A673 (cell line): Measurements from ENCODE around the gene CARM1. TPM values are rescaled to one million over a fixed set of nuclear protein-coding genes. Genes with fewer than 3 reads are reported as not detected.

Source experiments
- BruUV-seq: library from RNA; stranded (reverse); fragments of 400-500 nt; replicated peaks from 2 replicates; lab custom pipeline; 2021; lab: Mats Ljungman, UMichigan
- CTCF ChIA-PET: fragments of 300-600 bp; sonication (Branson Sonifier 250); formaldehyde crosslinking; loops from one replicate; lab custom pipeline; 2022; ENCODE audit warnings: antibody characterized with exemption; lab: Charles Lee
- POLR2A ChIA-PET: fragments of 300-600 bp; sonication (Branson Sonifier 250); formaldehyde crosslinking; loops from one replicate; lab custom pipeline; 2022; ENCODE audit warnings: antibody characterized with exemption; ENCODE audit not compliant: low non-redundant PET; lab: Charles Lee
- DNase-seq: peaks from one replicate; pipeline ENCODE4 v3.0.0-alpha.2; 2015; ENCODE audit warnings: low spot score
- H3K27ac ChIP-seq: fragments of 200-600 bp; sonication (generic); 2 replicates; pipeline ENCODE4 v1.5.1; 2016; ENCODE audit warnings: mixed run types, low read depth, mild to moderate bottlenecking, mixed read lengths, antibody characterized with exemption, low read length; ENCODE audit not compliant: poor library complexity, severe bottlenecking
- H3K27me3 ChIP-seq: fragments of 200-600 bp; sonication (generic); replicated peaks from 2 replicates; pipeline ENCODE4 v1.6.1; 2017; ENCODE audit warnings: mixed run types, low read depth, mild to moderate bottlenecking, mixed read lengths, antibody characterized with exemption, low read length; ENCODE audit not compliant: insufficient read depth, poor library complexity
- H3K36me3 ChIP-seq: fragments of 200-600 bp; sonication (generic); 2 replicates; pipeline ENCODE4 v1.6.1; 2016; ENCODE audit warnings: mixed run types, mild to moderate bottlenecking, mixed read lengths, antibody characterized with exemption, low read length; ENCODE audit not compliant: insufficient read depth, poor library complexity, severe bottlenecking
- H3K4me1 ChIP-seq: fragments of 200-600 bp; sonication (generic); 2 replicates; pipeline ENCODE4 v1.6.1; 2017; ENCODE audit warnings: mixed run types, mild to moderate bottlenecking, mixed read lengths, antibody characterized with exemption, low read length; ENCODE audit not compliant: insufficient read depth, poor library complexity, severe bottlenecking
- H3K4me3 ChIP-seq: fragments of 200-600 bp; sonication (generic); 2 replicates; pipeline ENCODE4 v1.5.1; 2016; ENCODE audit warnings: low read depth, mixed run types, mild to moderate bottlenecking, mixed read lengths, low read length; ENCODE audit not compliant: poor library complexity, severe bottlenecking
- H3K9me3 ChIP-seq: fragments of 200-600 bp; sonication (generic); 2 replicates; pipeline ENCODE4 v1.6.1; 2016; ENCODE audit warnings: mixed run types, low read depth, mild to moderate bottlenecking, mixed read lengths, antibody characterized with exemption, low read length; ENCODE audit not compliant: poor library complexity, severe bottlenecking
- CTCF ChIP-seq: fragments of 300-800, 200-600 bp; sonication (generic); conservative IDR thresholded peaks from 2 replicates; pipeline ENCODE4 v1.5.1; 2017; ENCODE audit warnings: low read depth, mild to moderate bottlenecking, antibody characterized with exemption, low read length, moderate library complexity, mixed read lengths
- EZH2 ChIP-seq: fragments of 200-600 bp; sonication (generic); IDR thresholded peaks from 2 replicates; pipeline ENCODE4 v1.6.1; 2017; ENCODE audit warnings: borderline replicate concordance, low read depth, mild to moderate bottlenecking, mixed read lengths, antibody characterized with exemption, low read length; ENCODE audit not compliant: poor library complexity, severe bottlenecking
- intact Hi-C: fragments of 100-400 bp; cut with micrococcal nuclease; formaldehyde crosslinking; loops from one replicate; pipeline ENCODE4 v1.10.0; 2022; ENCODE audit not compliant: unreplicated experiment
- total RNA-seq: library from RNA; stranded (reverse); gene quantifications from 2 replicates; pipeline ENCODE4 v1.2.3, GENCODE V29; 2021

CARM1 gene
- total RNA-seq, 1 experiment from 2014 or later, result 78.7 TPM

- no peaks in the 10 kb centered on the region for H3K9me3 ChIP-seq
- BruUV-seq, result no TSS peak
- H3K27me3 ChIP-seq, result no peaks in the 10 kb centered on the region
- ChIA-PET CTCF (no interaction called here), POLR2A (no interaction called here)
- no peak overlapping the region for H3K27ac ChIP-seq
- intact Hi-C loops, result no loop called here
- no peak for DNase-seq
- H3K4me1 ChIP-seq, result peaks cover 11% of the 10 kb centered on the region
- H3K4me3 ChIP-seq, result no peak overlapping the region
- peaks cover 31% of the 10 kb centered on the region for H3K36me3 ChIP-seq
- TF ChIP-seq EZH2, result no peak
Measured at GRCh38 chr19:10924597-10924996, 53.2 kb downstream of the CARM1 start.

GRCh38 chr19:10927730-10928562 is 56.6 kb downstream of the CARM1 start:
- Histone ChIP-seq H3K9me3 (no peaks in the 10 kb centered on the region), H3K36me3 (peaks cover 14% of the 10 kb centered on the region), H3K27ac (peak overlapping the region; percentile 80), H3K4me3 (peak overlapping the region; percentile 93), H3K27me3 (no peaks in the 10 kb centered on the region), H3K4me1 (peaks cover 15% of the 10 kb centered on the region)
- no peak for DNase-seq
- BruUV-seq, result no TSS peak
- POLR2A ChIA-PET, result interaction anchor here (0.5 kb wide), 1 partner anchor 33 kb away, joined by 5 read pairs; no protein-coding TSS in a partner anchor
- CTCF ChIA-PET, result interaction anchor here (0.6 kb wide), 1 partner anchor 197 kb away, joined by 5 read pairs; no protein-coding TSS in a partner anchor
- intact Hi-C loops, result loop anchor here (5.0 kb wide), 1 partner anchor 56 kb away; the partner anchor contains the start of gene CARM1
- TF ChIP-seq EZH2 (no peak), CTCF (no peak)

GRCh38 chr19:10928563-10929401 is 57.4 kb downstream of the CARM1 start, which contains the start of the genes TIMM29 and YIPF2:
TSS of gene TIMM29 (plus strand) at chr19:10928811. CDS start at chr19:10928823, 12 bp downstream.
TSS of gene YIPF2 (minus strand) at chr19:10928639. CDS start at chr19:10928410, 229 bp downstream.
- peaks cover 15% of the 10 kb centered on the region for H3K4me1 ChIP-seq
- ChIA-PET POLR2A (no interaction called here), CTCF (no interaction called here)
- H3K4me3 ChIP-seq, result peak within 1 kb of the TSS; percentile 93
- no TSS peak for BruUV-seq
- H3K27ac ChIP-seq, result peak within 1 kb of the TSS; percentile 80
- TF ChIP-seq CTCF (no peak), EZH2 (no peak)
- peak; percentile 99 for DNase-seq
- peaks cover 7% of the 10 kb centered on the region for H3K36me3 ChIP-seq
- intact Hi-C loops, result loop anchor here (5.0 kb wide), 1 partner anchor 56 kb away; the partner anchor contains the start of gene CARM1
- H3K27me3 ChIP-seq, result no peaks in the 10 kb centered on the region
- no peaks in the 10 kb centered on the region for H3K9me3 ChIP-seq
